ENCODE data around the gene CBFA2T3.
"Not testable (repeated sequence)": the region's sequence is repeated elsewhere in the genome, so short reads cannot be mapped to it uniquely, and the experiment has no call there.

CBFA2T3 gene

DNA sequence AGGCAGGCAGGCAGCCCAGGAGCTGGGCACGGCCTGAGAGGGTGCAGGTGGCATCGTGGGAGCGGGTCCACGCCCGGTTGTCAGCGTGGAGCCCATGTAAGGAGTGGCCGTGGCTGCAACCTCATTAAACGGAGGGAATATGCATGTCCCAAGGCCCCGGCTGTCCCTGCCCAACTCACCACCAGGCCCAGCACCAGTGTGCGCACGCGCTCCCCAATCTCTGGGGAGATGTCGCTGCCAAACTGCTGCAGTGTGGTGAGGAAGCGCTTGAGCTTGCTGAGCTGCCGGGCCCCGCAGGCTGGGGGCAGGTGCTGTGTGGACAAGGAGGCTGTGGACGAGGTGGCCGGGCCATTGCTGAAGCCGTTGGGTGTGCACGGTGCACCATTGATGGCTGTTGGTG, 84.9 kb downstream of the CBFA2T3 start:
- no peak for DNase-seq (ENCODE audit: low read depth in 1 of 2, low spot score in 1 of 2)
- Histone ChIP-seq H3K4me3 (replicated peaks; ENCODE audit: insufficient read depth, low read length) (no peak overlapping the region), H3K27me3 (ENCODE audit: insufficient read depth, poor library complexity, severe bottlenecking) (no peaks in the 10 kb centered on the region), H3K27ac (replicated peaks) (no peak overlapping the region)
- TF ChIP-seq SPI1 (IDR thresholded peaks at IDR 0.05; ENCODE audit: borderline replicate concordance, low read depth), result no peak
- TF ChIP-seq, protein P1, sequence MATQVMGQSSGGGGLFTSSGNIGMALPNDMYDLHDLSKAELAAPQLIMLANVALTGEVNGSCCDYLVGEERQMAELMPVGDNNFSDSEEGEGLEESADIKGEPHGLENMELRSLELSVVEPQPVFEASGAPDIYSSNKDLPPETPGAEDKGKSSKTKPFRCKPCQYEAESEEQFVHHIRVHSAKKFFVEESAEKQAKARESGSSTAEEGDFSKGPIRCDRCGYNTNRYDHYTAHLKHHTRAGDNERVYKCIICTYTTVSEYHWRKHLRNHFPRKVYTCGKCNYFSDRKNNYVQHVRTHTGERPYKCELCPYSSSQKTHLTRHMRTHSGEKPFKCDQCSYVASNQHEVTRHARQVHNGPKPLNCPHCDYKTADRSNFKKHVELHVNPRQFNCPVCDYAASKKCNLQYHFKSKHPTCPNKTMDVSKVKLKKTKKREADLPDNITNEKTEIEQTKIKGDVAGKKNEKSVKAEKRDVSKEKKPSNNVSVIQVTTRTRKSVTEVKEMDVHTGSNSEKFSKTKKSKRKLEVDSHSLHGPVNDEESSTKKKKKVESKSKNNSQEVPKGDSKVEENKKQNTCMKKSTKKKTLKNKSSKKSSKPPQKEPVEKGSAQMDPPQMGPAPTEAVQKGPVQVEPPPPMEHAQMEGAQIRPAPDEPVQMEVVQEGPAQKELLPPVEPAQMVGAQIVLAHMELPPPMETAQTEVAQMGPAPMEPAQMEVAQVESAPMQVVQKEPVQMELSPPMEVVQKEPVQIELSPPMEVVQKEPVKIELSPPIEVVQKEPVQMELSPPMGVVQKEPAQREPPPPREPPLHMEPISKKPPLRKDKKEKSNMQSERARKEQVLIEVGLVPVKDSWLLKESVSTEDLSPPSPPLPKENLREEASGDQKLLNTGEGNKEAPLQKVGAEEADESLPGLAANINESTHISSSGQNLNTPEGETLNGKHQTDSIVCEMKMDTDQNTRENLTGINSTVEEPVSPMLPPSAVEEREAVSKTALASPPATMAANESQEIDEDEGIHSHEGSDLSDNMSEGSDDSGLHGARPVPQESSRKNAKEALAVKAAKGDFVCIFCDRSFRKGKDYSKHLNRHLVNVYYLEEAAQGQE (IDR thresholded peaks at IDR 0.05; ENCODE audit: insufficient replicate concordance, low read depth), result no peak
- TF ChIP-seq GABPA (IDR thresholded peaks at IDR 0.05; ENCODE audit: low read depth), result no peak
- TF ChIP-seq, protein P2, sequence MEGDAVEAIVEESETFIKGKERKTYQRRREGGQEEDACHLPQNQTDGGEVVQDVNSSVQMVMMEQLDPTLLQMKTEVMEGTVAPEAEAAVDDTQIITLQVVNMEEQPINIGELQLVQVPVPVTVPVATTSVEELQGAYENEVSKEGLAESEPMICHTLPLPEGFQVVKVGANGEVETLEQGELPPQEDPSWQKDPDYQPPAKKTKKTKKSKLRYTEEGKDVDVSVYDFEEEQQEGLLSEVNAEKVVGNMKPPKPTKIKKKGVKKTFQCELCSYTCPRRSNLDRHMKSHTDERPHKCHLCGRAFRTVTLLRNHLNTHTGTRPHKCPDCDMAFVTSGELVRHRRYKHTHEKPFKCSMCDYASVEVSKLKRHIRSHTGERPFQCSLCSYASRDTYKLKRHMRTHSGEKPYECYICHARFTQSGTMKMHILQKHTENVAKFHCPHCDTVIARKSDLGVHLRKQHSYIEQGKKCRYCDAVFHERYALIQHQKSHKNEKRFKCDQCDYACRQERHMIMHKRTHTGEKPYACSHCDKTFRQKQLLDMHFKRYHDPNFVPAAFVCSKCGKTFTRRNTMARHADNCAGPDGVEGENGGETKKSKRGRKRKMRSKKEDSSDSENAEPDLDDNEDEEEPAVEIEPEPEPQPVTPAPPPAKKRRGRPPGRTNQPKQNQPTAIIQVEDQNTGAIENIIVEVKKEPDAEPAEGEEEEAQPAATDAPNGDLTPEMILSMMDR (IDR thresholded peaks at IDR 0.05; ENCODE audit: insufficient read depth, low read length), result no peak
- TF ChIP-seq POLR2AphosphoS5 (IDR thresholded peaks at IDR 0.05; ENCODE audit: low read depth), result no peak

DNA sequence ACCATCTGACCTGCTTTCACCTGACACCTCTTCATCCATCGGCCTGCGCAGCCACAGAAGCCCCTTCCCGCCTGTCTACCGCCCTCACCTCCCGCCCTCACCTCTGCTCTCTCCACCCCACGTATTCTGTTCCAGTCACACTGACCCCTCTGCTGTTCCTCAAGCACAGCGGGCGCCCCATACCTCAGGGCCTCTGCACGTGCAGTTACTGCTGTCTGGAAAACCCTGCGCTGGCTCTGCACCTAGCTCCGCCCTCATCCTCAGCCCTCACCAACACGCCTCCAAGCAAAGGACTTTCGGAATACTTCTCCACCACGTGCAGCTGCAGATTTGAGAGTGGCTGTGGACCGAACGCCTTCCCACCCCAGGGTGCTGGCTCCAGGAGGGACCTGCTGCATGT, 85.9 kb downstream of the CBFA2T3 start:
- no peak overlapping the region for H3K27ac ChIP-seq (replicated peaks)
- TF ChIP-seq POLR2AphosphoS5 (IDR thresholded peaks at IDR 0.05; ENCODE audit: low read depth) (no peak), SPI1 (IDR thresholded peaks at IDR 0.05; ENCODE audit: borderline replicate concordance, low read depth) (no peak), GABPA (IDR thresholded peaks at IDR 0.05; ENCODE audit: low read depth) (no peak)
- TF ChIP-seq, protein P2 (IDR thresholded peaks at IDR 0.05; ENCODE audit: insufficient read depth, low read length), result no peak
- TF ChIP-seq, protein P1 (IDR thresholded peaks at IDR 0.05; ENCODE audit: insufficient replicate concordance, low read depth), result no peak

DNA sequence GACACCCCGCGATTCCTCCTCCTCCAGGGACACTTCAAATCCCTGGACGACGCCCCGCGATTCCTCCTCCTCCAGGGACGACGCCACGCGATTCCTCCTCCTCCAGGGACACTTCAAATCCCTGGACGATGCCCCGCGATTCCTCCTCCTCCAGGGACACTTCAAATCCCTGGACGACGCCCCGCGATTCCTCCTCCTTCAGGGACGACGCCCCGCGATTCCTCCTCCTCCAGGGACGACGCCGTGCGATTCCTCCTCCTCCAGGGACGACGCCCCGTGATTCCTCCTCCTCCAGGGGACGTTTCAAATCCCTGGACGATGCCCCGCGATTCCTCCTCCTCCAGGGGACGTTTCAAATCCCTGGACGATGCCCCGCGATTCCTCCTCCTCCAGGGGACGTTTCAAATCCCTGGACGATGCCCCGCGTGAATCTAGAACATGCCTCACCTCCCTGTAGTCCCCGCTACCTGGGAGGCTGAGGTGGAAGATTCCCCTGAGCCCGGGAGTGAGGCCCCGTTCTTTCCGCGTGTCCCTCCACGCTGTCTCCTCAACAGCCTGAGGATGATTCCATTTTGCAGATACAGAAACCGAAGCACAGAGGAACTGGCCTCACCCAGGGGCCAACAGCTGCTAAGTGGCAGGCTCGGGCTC, 87.2 kb downstream of the CBFA2T3 start:
- not testable (repeated sequence) for H3K4me3 ChIP-seq (replicated peaks; ENCODE audit: insufficient read depth, low read length)

More for the DNA sequence above, 85.9 kb downstream of the CBFA2T3 start:
- no peak overlapping the region for H3K4me3 ChIP-seq (replicated peaks; ENCODE audit: insufficient read depth, low read length)
- H3K27me3 ChIP-seq (ENCODE audit: insufficient read depth, poor library complexity, severe bottlenecking), result no peaks in the 10 kb centered on the region
- DNase-seq (ENCODE audit: low read depth in 1 of 2, low spot score in 1 of 2), result no peak

DNA sequence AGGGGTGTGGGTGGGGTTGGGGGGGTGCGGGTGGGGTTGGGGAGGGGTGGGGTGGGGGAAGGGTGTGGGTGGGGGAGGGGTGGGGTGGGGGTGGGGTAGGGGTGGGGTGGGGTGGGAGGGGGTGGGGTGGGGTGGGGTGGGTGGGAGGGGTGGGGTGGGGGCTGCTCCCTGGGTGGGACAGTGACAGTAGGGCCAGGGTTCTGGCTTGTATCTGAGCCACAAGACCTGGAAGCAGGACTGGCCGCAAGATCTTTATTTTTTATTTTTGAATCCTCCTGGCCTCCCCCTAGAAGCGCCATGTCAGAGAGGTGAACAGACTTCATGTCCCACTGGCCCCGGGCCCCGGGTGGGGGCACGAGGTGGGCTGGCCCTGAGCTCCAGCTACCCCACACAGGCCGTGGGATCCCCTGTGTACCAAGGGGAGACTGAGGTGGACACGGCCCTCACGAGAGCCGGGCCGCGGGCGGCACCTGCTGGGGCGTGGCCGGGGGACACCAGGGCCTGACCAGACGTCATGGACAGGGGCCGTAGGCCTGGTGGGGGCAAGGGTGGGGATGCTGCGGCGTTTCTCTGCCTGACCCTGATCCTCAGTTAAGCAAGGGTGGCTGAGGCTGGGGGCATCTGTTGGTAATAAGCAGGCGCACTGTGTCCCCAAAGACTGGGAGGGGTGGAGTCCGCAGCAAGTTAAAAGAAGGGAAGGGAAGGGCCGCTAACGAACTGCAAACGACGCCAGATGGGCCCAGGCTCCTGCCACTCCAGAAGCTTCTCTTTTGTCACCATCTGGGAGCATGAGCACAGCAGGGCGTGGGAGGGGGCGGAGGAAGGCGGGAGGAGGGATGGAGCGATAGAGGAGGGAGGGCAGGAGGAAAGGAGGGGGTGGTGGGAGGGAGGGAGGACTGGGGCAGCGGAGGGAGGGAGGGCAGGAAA, 88.3 kb downstream of the CBFA2T3 start:
- no peak for DNase-seq (ENCODE audit: low read depth in 1 of 2, low spot score in 1 of 2)
- TF ChIP-seq GABPA (IDR thresholded peaks at IDR 0.05; ENCODE audit: low read depth), result no peak
- no peak for TF ChIP-seq SPI1 (IDR thresholded peaks at IDR 0.05; ENCODE audit: borderline replicate concordance, low read depth)
- TF ChIP-seq, protein P1 (IDR thresholded peaks at IDR 0.05; ENCODE audit: insufficient replicate concordance, low read depth), result no peak
- TF ChIP-seq, protein P2 (IDR thresholded peaks at IDR 0.05; ENCODE audit: insufficient read depth, low read length), result no peak
- TF ChIP-seq POLR2AphosphoS5 (IDR thresholded peaks at IDR 0.05; ENCODE audit: low read depth), result no peak
- no peak overlapping the region for H3K27ac ChIP-seq (replicated peaks)
- no peaks in the 10 kb centered on the region for H3K27me3 ChIP-seq (ENCODE audit: insufficient read depth, poor library complexity, severe bottlenecking)
- H3K4me3 ChIP-seq (replicated peaks; ENCODE audit: insufficient read depth, low read length), result no peak overlapping the region

More for the DNA sequence above, 87.2 kb downstream of the CBFA2T3 start:
- DNase-seq (ENCODE audit: low read depth in 1 of 2, low spot score in 1 of 2); H3K27me3 ChIP-seq (ENCODE audit: insufficient read depth, poor library complexity, severe bottlenecking); H3K27ac ChIP-seq (replicated peaks): not testable (repeated sequence)

Measured in HL-60 (cell line).